AG20443 (cell line): Measurements from ENCODE around the gene NLRP14.

ENCODE experiments used
- DNase-seq: peaks from one replicate; pipeline ENCODE4 v3.0.0; 2012; ENCODE audit warnings: low spot score, mixed read lengths

Gene NLRP14, protein sequence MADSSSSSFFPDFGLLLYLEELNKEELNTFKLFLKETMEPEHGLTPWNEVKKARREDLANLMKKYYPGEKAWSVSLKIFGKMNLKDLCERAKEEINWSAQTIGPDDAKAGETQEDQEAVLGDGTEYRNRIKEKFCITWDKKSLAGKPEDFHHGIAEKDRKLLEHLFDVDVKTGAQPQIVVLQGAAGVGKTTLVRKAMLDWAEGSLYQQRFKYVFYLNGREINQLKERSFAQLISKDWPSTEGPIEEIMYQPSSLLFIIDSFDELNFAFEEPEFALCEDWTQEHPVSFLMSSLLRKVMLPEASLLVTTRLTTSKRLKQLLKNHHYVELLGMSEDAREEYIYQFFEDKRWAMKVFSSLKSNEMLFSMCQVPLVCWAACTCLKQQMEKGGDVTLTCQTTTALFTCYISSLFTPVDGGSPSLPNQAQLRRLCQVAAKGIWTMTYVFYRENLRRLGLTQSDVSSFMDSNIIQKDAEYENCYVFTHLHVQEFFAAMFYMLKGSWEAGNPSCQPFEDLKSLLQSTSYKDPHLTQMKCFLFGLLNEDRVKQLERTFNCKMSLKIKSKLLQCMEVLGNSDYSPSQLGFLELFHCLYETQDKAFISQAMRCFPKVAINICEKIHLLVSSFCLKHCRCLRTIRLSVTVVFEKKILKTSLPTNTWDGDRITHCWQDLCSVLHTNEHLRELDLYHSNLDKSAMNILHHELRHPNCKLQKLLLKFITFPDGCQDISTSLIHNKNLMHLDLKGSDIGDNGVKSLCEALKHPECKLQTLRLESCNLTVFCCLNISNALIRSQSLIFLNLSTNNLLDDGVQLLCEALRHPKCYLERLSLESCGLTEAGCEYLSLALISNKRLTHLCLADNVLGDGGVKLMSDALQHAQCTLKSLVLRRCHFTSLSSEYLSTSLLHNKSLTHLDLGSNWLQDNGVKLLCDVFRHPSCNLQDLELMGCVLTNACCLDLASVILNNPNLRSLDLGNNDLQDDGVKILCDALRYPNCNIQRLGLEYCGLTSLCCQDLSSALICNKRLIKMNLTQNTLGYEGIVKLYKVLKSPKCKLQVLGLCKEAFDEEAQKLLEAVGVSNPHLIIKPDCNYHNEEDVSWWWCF

DNA sequence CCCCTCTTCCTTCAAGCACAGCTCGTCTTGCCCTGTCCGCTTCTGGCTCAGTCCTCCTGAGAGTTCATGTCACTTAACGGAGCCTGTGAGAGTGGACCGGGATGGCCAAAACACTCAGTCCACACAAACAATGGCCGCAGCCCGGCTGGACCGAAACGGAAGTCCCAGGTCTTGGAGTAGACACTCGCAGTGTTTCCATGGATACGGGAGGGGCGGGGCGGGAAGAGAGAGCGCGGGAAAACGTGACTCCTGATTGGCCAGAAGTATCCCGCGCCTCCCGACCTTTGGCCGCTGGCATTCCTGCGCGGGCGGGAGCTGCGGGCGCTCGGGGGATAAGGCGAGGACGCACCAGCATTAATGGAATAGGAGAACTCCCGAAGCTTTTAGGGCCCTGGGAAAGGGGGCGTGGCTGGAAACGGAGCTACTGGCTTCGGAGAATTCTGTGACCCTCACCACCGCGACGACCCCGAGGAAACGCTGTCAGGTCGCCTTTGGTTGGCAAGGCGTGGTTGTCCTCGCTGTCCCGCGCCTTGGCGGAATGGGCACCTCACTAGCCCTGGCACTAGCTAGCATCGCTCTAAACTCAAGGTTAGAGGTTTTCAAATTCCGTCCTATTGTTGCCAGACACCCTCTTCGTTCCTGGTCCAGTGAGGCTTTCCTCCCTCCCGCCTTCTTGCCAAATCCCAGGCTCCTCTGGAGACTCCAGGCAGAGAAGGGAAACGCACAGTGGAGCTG lies at the start of gene NLRP14, which contains the start of gene ZNF214:
NLRP14 (plus strand) TSS at position 297 of the 735 bp plus-strand sequence. CDS start 18,108 bp downstream, outside the sequence.
ZNF214 (minus strand) TSS at position 164 of the 735 bp plus-strand sequence. CDS start 17,511 bp downstream, outside the sequence.
- peak; percentile 99 for DNase-seq

- peak; percentile 16 for DNase-seq
Measured at GRCh38 chr11:6979365-6979764, 40.9 kb upstream of the NLRP14 start.

GRCh38 chr11:6986487-6986886 lies 33.8 kb upstream of the NLRP14 start:
- no peak for DNase-seq

GRCh38 chr11:6988506-6988905 lies 31.8 kb upstream of the NLRP14 start:
- peak; percentile 30 for DNase-seq

DNA sequence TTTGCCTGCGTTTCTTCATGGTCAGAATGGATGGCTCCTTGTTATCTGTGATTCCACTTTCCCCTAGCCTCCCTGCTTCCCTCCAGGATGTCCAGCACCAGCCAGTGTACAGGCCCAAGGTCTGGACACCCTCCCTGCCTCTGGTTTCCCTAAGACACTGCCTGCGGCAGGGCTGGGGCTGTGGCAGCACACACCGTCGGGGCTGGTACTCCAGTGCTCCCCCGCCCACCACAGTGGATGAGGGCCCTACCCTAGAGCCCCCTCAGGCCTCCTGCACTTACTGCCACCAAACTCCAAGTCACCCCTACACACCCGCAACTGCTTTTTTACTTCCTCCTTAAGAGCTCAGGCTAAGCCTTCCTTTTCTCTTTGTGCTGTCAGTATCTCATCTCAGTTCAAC lies 29.1 kb upstream of the NLRP14 start:
- DNase-seq = no peak

DNA sequence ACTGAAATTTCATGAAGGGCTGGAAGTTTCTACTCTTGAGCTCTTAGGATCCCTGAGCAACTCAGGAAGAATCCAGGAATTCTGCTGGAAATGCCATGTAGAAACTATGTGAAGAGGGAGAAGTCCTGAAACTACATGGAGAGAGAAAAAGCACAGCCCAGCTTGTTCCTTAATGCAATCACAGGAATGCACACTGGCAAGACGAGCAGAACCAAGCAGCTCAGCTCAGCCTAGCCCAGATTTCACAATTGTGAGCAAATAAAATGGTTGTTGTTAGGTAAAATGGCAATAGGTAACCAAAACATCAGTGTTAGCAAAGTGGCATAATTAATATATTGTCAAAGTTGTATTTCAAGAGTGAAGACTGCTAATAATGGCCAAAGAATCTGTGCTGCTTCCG lies 28.3 kb upstream of the NLRP14 start:
- DNase-seq = peak; percentile 42

DNA sequence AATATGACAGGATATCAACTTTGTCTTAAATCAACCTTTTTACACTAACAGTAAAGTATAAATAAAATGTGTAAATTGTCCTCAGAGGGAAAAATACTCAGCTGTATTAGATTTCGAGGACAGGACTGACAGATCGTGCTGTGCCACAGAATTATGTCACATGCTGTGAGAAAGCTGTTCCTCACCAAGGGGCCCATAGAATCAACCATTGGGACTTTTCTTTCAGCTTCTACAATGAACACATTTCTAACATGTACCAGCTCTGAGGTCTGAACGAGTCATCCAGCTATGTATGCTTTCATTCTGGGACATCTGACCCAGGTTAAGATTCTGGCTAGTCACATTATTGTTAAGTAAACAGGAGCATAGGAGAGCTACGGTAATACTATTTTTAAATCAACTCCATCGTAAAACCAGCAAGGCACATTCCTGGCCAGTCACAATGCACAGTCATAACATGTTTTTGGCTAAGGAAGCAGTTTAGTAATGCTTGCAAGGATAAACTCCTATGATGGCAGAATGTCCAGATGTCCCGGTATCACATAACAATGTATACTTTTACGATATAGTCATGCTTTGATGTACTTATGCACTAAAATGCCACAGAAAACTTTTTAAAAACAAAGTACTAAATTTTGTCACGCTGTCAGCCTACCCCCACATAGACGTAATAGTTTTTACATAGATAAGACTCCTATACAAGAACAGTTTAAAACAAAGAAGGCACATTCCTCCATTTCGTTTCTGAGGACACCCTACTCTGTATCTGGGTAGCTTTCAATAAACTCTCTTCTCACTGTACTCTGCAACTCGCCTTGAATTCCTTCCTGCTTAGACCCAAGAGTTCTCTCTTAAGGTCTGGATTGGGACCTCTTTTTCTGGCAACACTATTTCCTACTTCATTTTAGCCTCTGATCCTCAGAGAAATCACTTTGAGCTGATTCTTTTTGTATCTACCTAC lies 27.5 kb upstream of the NLRP14 start:
- DNase-seq = peak; percentile 31

GRCh38 chr11:6995703-6996102 lies 24.6 kb upstream of the NLRP14 start:
- no peak for DNase-seq

DNA sequence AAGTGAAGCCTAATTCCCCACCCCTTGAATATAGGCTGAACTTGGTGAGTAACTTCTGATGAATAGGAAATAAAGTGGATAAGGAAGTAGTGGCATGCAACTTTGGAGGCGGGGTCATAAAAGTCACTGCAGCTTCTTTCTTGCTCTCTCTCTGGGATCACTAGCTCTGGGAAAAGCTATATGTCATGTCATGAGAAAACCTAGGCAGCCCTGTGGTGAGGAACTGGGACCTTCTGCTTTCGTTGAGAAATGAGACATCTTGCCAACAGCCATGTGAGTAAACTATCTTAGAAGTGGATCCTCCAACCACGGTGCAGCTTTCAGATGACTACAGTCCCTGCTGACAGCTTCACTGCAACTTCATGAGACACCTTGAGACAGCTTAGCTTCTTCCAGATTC lies 15.8 kb upstream of the NLRP14 start:
- DNase-seq = peak; percentile 40

- no peak for DNase-seq
Measured at GRCh38 chr11:7014118-7014517, 6.2 kb upstream of the NLRP14 start.

GRCh38 chr11:7016011-7016410 lies 4.3 kb upstream of the NLRP14 start:
- no peak for DNase-seq

DNA sequence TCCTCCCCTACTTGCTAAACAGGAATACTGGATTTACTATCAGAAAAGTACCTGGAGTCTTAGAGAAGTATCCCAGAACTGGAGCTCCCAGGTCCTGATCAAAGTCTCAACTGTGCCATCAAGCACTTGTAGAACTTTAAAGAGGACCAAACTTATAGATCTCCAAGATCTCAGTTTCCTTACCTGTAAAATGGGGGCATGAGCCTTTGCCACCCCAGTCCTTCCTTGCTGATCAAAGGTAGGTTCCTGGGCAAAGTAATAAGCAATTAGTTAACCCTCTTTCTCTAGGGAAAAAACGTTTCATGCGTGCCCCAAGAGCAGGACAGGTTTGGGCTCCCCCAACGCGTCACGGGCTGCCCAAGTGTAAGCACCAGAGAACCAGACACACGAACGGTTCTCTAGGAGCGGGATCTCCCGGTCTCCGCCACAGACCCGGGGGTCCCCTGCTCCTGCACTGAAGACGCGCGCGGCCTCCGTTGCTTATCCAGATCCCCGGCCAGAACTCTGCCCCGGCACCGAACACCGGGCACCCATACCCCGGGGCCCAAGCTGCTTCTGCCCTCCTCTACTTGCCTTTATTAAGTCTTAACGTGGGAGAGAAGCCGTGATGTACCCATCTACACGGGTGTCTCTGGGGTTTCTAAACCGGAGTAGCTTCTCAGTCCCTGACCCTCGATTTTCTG lies 638 bp upstream of the NLRP14 start:
- DNase-seq = peak; percentile 65

- DNase-seq = no peak
Measured at GRCh38 chr11:7021318-7021717, 1.0 kb downstream of the NLRP14 start.

- DNase-seq = no peak
Measured at GRCh38 chr11:7028141-7028540, 7.9 kb downstream of the NLRP14 start.

DNA sequence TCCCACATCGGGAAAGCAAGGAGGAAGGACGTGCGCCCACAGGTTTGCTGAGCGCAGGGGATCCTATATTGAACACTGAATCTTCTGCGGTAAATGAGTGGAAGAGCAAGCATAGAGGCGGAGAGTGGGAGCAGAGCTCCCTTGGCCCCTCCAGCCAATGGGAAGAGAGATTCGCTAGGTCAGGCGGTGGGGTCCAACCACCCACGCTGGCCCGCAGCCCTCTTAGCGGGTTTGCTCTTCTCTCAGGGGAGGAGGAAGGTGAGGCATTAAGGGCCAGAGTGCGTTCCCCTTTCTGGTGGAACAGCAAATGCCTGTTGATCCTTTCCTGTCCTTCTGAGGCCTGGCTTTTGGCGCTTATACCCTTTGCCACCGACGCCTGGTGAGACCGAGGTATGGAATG lies 10.6 kb downstream of the NLRP14 start:
- DNase-seq = no peak

DNA sequence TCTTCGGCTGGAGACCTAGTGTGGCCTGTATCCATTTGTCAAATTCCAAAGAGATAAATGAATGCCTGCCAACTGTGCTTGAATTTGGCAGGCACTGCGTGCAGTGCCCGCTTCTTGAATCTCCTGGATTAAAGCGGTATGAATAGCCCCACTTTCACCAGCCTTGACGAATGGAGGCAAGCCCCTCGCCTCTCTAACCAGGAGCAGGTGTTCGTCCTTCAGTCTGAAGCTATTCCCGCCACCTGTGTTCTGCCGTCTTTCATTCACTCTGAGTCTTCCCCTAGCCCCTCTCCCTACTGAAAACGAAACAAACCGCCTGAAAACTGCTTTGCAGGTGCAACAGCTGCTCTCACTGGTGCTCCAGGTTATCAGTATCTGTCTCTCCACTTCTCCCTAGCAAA lies 11.2 kb downstream of the NLRP14 start:
- no peak for DNase-seq

DNA sequence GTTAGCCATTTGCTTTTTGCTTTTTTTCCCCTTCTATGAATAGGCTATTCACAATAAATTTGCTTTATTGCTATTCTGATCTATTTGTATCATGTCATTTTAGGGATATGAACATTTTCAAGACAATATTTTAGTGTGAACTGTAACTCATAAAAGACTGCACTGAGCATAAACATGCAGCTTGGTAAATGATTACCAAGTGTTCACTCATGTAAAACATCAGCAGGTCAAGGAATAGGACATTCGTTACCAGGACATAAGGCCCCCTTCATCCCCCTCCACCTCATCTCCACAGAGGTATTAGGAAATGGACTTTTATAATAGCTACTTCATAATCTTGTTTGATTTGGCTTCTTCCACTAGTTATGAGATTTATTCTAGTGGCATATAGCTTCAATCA lies 12.4 kb downstream of the NLRP14 start:
- no peak for DNase-seq

- no peak for DNase-seq
Measured at GRCh38 chr11:7034019-7034418, 13.7 kb downstream of the NLRP14 start.

DNA sequence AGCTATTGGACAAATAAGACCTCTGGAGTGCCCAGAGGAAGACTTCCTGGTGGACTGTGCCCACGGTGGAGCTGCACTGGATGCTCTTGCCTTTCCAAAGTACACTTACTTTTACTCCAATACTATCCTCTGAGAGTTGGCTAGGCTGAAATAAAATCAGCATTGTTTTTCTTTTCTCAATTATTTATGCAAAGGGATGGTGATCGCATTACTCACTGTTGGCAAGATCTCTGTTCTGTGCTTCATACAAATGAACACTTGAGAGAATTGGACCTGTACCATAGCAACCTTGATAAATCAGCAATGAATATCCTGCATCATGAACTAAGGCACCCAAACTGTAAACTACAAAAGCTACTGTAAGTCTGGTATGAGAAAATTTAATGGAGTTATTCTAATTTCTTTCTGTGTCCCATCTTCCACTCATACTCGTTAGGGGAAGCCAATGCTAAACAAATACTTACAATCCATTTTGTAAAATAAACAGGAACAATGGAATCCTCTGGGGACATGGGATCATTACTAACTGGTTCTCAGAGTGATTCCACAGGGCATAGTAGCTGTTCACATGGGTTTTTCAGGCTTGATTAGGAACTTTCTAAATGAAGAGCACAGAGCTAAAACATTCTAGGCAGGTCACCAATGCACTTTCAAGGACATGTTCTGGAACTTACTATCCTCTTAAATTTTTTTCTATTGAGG lies 26.3 kb downstream of the NLRP14 start:
- peak; percentile 26 for DNase-seq
